Activated T-cell treated with anti-CD3 and anti-CD28 coated beads for 24 hours (primary cell): Measurements from ENCODE around the gene ITPR2.
"Not testable (repeated sequence)": the region's sequence is repeated elsewhere in the genome, so short reads cannot be mapped to it uniquely, and the experiment has no call there.

Experiments used
- DNase-seq: peaks from one replicate; pipeline ENCODE4 v3.0.0-alpha.2; 2020; ENCODE audit warnings: low read depth

Gene ITPR2

DNA sequence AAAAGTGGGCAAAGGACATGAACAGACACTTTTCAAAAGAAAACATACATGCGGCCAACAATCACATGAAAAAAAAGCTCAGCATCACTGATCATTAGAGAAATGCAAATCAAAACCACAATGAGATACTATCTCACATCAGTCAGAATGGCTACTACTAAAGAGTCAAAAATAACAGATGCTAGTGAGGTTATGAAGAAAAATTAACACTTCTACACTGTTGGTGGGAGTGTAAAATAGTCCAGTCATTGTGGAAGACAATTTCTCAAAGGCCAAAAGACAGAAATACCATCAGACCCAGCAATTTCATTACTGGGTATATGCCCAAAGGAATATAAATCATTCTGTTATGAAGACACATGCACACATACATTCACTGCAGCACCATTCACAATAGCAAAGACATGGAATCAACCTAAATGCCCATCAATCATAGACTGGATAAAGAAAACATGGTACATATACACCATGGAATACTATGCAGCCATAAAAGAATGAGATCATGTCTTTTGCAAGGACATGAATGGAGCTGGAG, 103.8 kb downstream of the ITPR2 start:
- not testable (repeated sequence) for DNase-seq

DNA sequence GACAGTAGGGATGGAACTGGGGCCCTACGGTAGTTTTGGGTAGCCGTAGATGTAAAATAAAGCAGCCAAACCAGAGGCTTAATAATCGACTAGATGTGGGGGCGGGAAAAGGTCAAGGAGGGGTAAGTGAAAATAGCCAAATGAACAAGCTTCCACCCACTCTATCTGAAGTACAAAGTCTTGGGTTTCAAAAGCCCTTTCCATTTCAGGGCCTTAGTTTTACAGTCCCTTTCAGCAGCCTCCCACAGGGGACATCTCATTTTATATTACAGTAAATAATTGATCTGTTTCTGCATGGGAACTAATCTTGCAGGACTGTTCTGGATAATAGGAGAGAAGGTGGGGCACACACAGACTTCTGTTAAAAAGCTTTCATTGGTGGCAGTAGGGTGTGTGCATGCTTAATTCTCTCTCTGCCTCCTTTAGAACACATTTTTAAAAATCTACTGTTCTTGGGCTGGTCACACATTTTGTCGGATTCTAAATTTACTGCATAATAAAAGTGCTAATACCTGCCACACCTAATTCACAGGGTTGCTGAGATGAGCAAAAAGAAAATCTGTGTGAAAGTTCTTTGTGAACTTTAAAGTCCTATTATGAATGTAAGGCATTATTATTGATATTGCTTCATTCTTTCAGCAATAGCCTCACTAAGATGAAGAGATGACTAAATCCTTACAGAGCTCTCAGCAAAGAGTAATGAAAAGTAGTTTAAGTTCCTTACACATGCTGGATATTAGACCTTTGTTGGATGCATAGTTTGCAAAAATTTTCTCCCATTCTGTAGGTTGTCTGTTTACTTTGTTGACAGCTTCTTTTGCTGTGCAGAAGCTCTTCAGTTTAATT, 104.6 kb downstream of the ITPR2 start:
- no peak for DNase-seq

- DNase-seq: no peak
These were observed 105.4 kb downstream of the ITPR2 start for GRCh38 chr12:26727482-26728204.

GRCh38 chr12:26726956-26727355, 106.0 kb downstream of the ITPR2 start:
- no peak for DNase-seq

DNA sequence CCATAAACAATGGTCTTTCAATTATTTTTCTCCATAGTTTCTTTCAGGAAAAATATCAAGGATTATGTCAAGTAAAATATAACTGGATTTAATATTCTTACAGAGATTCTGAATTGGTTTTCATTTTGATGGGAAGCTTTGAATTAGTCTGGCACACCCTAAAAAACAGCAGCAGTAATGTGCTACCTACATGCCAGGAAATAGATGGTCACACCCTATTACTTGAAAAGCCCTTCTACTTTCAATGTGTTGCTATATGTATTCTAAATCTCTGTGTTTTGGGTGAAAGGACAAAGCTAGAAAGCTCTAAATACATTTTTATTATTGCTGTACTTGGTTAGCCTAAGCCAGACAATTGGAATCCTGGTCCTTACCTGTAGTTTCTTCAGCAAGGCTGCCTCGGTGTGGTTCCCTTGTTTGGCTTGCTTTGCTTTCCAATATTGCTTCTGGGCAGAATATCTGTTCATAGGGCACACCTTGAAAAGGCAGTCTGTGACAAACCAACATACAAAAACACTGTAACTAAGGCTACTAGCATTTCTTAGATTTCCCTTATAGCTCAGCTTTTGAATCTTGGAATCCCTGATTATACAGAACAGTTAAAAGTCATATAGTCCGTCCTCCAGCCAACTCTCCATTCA, 107.6 kb downstream of the ITPR2 start:
- no peak for DNase-seq

DNA sequence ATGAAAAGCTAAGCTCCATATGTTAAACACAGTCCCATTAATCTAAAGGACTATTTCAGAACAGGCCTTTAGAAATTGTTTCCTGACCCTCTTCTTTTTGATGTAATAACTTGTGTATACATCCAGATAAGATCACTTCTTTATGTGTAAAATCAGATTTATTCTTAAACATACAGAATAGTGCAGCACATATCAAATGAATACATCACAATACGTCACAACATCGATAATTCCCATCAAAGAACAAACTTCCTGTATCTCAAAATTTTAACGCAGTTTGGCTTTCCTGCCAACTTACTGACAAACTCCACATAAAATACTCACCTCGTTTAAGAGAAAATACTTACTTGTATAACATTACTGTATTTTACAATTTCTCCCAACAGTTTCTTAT, 108.7 kb downstream of the ITPR2 start:
- no peak for DNase-seq

GRCh38 chr12:26723379-26724308, 109.3 kb downstream of the ITPR2 start:
- no peak for DNase-seq

DNA sequence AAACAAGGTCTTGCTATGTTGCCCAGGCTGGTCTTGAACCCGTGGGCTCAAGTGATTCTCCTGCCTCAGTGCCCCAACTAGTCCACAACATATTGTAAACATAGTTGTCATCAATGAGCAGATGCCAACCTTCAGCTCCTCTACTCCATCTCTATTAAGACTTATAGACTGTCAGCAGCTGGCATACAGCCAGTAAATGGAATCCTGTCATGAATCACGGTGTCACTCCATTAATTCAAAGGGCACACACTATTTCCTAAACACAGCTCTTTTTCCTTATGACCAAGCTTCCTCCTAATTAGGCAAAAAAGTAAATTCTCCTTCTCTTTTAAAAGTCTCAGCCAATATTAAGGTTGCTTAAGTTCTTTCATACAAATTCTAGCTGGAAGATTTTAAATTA, 111.2 kb downstream of the ITPR2 start:
- DNase-seq: no peak

DNA sequence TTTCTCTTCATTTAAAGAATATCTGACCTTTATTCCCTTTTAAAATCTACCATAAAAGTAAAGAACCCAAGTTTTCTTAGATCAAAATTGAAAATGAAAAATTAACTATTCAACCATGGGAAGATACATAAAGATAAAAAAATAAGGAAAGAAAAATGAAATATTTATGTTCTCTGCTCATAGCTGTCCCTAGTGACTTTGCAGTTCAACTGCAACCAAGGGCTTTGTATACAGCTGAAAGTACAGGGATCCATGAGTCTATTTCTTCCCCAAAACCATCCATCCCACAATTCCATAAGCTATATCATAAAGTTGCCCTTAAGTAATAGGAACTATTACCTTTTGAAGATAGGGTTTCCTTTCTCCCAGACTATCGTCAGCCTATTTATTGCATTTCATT, 113.1 kb downstream of the ITPR2 start:
- DNase-seq: no peak

DNA sequence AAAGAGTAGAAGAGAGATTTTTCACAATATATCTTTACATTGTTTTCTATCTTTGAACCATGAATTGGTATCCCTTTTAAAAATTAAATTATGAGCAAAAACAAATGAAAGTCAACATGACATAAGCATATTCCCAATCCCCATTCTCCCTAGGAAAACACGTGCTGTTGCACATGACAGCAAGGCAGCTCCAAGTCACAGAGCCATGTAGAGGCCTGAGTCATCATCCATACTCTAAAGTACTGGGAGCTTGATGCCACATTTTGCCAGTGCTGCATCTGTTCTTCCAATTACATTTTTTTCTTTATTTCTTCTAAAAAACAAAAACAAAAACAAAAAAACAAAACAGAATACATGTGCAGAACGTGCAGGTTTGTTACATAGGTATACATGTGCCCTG, 115.2 kb downstream of the ITPR2 start:
- no peak for DNase-seq

DNA sequence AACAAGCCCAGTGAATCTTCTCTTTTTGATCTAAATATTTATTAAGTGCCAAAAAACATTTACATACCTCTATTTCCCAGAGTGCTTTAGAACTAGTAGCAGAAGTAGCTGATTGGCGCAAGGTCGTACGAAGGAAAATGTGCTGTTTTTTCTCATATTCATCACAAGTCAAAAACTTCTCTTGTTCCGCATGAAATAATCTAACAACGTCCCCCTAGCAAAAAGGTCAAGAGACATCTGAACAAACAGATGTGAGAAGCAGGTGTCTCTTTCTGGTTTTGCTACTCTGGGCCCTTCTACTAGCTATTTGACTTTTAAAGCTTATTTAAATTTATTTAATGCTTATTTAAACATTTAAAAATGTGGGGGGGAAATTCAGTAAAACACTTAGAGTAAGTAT, 117.8 kb downstream of the ITPR2 start:
- DNase-seq: no peak

GRCh38 chr12:26713885-26714383, 119.1 kb downstream of the ITPR2 start:
- no peak for DNase-seq

DNA sequence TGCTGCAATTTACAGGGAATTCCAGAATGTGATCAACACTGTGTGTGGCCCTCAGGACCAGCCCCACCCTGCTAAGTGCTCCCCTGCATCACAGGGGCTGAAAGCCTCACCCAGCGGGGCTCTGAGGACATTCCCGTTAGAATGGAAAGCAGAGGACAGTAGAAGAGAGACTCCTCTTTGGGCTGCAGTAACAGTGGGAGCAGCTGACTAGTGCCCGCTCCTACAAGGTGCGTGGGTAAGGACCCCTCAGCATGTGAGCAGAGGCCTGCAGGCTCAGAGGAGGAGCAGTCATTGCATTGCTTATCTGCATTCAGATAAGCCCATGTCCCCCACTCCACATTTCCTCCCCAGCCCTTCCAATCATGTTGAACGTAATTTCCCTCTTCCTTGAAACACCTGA, 120.1 kb downstream of the ITPR2 start:
- DNase-seq: no peak

- no peak for DNase-seq
These were observed 121.4 kb downstream of the ITPR2 start for GRCh38 chr12:26711569-26711968.

GRCh38 chr12:26711072-26711471, 121.9 kb downstream of the ITPR2 start:
- no peak for DNase-seq

DNA sequence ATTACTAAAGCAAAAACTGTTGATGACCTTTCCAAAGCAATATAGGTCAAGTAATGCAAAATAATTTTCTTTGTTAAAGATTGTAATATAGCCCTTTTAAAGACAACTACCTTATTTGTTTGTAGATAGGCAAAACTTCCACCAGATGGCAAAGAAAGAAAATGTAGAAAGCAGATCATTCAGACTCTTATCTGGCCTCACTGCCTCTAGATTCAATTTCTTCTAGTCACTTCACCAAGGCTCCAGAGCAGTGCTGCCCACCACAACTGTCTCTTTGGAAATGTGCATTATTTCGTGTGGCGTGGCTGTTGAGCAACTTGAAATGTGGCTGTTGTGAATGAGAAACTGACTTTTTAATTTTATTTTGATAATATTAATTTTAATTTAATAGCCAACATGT, 127.1 kb downstream of the ITPR2 start:
- no peak for DNase-seq

- DNase-seq: no peak
These were observed 128.1 kb downstream of the ITPR2 start for GRCh38 chr12:26704684-26705460.

- DNase-seq: no peak
These were observed 128.8 kb downstream of the ITPR2 start for GRCh38 chr12:26704214-26704613.

- DNase-seq: no peak
These were observed 130.3 kb downstream of the ITPR2 start for GRCh38 chr12:26702741-26703140.

GRCh38 chr12:26701604-26702215, 131.3 kb downstream of the ITPR2 start:
- no peak for DNase-seq
